ENCODE results near the gene MT1F.

Gene MT1F

DNA sequence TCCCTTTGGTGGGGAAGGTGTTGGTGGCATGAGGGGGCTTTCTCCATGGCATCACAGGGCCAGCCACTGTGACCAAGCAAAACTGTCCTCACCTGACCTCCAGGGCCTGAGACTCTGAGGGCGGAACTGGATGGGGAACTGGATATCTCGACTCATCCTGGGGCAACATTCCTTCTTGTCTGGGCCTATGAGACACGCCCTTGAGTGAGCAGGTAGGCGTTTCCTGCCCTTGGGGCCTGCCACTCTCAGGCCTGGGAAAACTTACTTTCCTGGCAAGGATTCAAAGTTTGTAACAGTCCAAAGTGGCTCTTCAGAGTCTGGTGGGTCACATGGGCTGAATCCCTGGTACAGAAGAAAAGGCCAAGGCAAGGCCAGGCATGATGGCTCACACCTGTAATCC lies 34.1 kb downstream of the MT1F start:
- DNase-seq (ENCODE audit: low read depth in 2 of 3, low spot score in 1 of 3) = no peak

DNA sequence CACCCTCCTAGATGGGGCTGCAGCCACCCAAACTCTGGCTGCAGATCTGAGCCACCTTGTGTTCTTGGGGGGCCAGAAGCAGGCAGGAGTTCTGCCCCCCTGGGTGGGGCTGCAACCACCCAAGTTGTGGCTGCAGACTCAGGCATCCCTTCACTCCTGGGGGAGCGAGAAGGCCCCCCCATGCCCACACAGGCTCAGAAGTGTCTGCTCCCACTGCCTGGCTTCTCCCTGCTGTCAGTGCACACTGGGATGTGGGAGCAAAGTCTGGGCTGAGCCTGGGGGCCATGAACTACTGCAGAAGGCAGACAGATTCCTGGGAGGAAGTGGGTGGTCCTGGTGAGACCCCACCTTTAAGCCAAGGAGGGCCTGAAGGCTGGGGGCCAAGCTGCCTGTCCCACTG lies 37.5 kb downstream of the MT1F start:
- no peak for DNase-seq (ENCODE audit: low read depth in 2 of 3, low spot score in 1 of 3)

GRCh38 chr16:56697456-56698155 lies 39.8 kb downstream of the MT1F start:
- no peak for DNase-seq (ENCODE audit: low read depth in 2 of 3, low spot score in 1 of 3)

DNA sequence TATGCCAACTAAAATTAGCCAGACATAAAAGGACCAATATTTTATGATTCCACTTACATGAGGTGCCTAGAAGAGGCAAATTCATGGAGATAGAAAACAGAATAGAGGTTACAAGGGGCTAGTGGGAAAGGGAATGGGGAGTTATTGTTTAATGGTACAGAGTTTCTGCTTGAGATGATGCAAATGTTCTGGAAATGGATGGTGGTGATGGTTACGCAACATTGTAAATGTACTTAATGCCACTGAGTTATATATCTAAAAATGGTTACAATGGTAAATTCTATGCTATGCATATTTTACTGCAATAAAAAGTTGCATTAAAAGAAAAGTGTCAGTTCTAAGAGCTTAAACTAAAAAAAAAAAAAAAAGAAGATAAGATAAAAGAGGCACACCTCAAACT lies 42.4 kb downstream of the MT1F start:
- DNase-seq (ENCODE audit: low read depth in 2 of 3, low spot score in 1 of 3) = no peak

DNA sequence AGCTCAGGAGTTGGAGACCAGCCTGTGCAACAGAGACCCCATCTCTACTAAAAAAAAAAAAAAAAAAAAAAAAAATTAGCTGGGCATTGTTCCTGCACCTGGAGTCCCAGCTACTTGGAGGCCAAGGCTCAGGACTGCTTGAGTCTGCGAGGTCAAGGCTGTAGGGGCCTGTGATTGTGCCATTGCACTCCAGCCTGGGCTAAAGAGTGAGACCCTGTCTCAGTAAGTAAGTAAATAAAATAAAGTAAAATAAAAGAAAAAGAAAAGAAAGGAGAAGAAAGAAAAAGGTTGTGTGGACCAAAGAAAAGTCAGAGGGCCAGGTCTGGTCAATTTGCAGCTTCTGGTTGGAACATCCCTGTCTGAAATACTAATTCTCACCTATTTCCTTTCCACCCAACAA lies 42.9 kb downstream of the MT1F start:
- no peak for DNase-seq (ENCODE audit: low read depth in 2 of 3, low spot score in 1 of 3)

DNA sequence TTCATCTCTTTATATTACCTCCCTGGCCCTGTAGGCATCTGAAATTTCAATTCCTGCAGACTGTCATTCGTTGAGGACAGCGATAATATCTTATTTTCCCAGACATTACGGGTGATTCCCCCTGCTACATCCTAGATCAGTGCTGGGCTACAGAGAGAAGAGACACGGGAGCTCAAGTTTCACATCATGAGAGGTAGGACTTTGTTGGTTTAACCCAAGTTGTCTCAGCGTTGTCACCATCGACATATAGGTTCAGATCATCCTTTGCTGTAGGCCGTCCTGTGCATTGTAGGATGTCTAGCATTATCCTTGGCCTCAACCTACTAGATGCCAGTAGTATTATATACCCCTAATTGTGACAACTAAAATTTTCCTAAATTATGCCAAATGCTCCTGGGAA lies 43.8 kb downstream of the MT1F start:
- DNase-seq (ENCODE audit: low read depth in 2 of 3, low spot score in 1 of 3) = no peak

DNA sequence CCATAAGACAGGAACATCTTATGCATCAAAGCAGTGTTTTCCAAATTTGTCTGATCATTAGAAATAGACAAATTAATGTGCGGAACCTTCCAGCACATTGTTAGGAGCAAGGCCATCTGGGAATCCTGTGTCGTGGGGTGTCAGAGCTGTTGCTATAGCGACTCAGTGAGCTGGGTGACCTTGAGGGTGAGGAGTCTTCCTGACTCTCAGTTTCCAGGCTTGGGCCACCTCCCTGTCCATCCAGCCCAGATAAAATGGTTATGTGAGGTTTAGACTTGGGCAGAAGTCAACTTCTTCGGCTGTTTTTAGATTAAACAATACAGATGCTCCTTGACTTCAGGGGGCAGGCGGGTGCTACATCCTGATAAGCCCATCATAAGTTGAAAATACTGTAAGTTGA lies 45.1 kb downstream of the MT1F start:
- no peak for DNase-seq (ENCODE audit: low read depth in 2 of 3, low spot score in 1 of 3)
